T-helper 2 cell treated with Interferon-gamma antibody and Interleukin-4, amounts not matched to agents 5 μg/mL and 100 μg/mL, for 36 hours (primary cell): ENCODE results near the gene LRRC58.
"Not testable (repeated sequence)": the region's sequence is repeated elsewhere in the genome, so short reads cannot be mapped to it uniquely, and the experiment has no call there.

Source experiments
- DNase-seq: peaks from one replicate; pipeline ENCODE4 v3.0.0; 2021; ENCODE audit warnings: low spot score
- H3K27ac Mint-ChIP-seq: one replicate; pipeline ENCODE4 v1.8.0; 2021; ENCODE audit warnings: mild to moderate bottlenecking, mixed read lengths
- H3K27me3 Mint-ChIP-seq: one replicate; pipeline ENCODE4 v1.8.0; 2021; ENCODE audit warnings: low read depth, mixed read lengths
- H3K36me3 Mint-ChIP-seq: one replicate; pipeline ENCODE4 v1.8.0; 2021; ENCODE audit warnings: low read depth, mixed read lengths
- H3K4me1 Mint-ChIP-seq: one replicate; pipeline ENCODE4 v1.8.0; 2021; ENCODE audit warnings: low read depth, mixed read lengths
- H3K4me3 Mint-ChIP-seq: one replicate; pipeline ENCODE4 v1.8.0; 2022; ENCODE audit warnings: mild to moderate bottlenecking, moderate library complexity, mixed read lengths
- H3K9me3 Mint-ChIP-seq: one replicate; pipeline ENCODE4 v1.8.0; 2021; ENCODE audit warnings: mixed read lengths

LRRC58 gene

DNA sequence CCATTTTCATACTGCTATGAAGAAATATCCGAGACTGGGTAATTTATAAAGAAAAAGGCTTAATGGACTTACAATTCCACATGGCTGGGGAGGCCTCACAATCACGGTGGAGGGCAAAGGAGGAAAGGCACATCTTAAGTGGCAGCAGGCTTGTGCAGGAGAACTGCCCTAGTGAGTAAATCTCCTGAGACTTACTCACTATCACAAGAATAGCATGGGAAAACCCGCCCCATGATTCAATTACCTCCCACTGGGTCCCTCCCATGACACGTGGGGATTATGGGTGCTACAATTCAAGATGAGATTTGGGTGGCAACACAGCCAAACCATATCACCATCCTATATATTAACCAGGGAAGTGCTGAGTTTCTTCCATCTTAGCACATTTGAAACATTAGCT lies 25.4 kb downstream of the LRRC58 start:
- H3K27me3 Mint-ChIP-seq = not testable (repeated sequence)

DNA sequence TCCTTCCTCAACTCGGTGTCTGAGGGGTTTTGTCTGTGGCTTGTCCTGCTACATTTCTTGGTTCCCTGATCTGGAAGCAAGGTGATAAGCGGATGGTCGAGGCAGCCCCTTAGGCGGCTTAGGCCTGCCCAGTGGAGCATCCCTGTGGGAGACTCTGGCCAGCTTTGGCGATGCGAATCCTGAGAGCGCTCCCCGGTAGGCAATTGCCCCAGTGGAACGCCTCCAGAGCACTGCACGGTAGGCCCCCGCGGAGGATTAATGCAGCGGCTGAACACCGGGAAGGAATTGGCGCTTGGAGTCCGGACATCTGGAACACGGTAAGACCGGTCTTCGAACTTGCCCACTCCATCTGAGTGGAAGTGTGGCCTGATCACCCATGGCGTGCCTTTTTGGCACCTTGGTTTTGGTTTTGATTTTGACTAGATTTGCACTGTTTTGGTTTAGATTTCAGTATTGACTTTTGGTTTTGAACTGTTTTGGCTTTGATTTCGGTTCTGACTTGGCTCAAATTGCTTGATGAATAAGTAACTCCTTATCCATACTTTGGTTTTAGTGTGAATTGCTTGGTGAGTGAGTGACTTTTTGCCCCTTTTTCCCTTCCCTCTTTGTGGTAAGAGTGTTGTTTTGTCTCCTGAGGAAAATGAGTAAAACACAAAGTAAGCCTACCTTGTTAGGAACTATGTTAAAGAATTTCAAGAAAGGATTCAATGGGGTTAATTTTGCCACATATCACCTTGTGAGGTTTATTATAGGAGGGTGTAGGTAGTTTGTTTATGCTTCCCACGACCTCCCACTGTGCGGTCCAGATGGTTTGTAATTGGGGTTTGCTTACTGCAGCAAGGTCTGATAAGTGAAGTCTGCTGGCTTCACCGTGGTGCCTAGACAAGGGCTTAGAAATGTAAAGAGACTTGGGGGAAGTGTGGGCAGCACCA lies 37.0 kb downstream of the LRRC58 start:
- Mint-ChIP-seq H3K4me3 (no peak overlapping the region), H3K9me3 (peaks cover 17% of the 10 kb centered on the region), H3K36me3 (peaks cover 7% of the 10 kb centered on the region), H3K27ac (no peak overlapping the region), H3K27me3 (peaks cover 3% of the 10 kb centered on the region), H3K4me1 (peaks cover 3% of the 10 kb centered on the region)
- DNase-seq = no peak

More for the DNA sequence above, 25.4 kb downstream of the LRRC58 start:
- H3K27ac Mint-ChIP-seq, DNase-seq, H3K4me1 Mint-ChIP-seq, H3K4me3 Mint-ChIP-seq, H3K9me3 Mint-ChIP-seq: not testable (repeated sequence)
- H3K36me3 Mint-ChIP-seq = peaks cover 30% of the 10 kb centered on the region

DNA sequence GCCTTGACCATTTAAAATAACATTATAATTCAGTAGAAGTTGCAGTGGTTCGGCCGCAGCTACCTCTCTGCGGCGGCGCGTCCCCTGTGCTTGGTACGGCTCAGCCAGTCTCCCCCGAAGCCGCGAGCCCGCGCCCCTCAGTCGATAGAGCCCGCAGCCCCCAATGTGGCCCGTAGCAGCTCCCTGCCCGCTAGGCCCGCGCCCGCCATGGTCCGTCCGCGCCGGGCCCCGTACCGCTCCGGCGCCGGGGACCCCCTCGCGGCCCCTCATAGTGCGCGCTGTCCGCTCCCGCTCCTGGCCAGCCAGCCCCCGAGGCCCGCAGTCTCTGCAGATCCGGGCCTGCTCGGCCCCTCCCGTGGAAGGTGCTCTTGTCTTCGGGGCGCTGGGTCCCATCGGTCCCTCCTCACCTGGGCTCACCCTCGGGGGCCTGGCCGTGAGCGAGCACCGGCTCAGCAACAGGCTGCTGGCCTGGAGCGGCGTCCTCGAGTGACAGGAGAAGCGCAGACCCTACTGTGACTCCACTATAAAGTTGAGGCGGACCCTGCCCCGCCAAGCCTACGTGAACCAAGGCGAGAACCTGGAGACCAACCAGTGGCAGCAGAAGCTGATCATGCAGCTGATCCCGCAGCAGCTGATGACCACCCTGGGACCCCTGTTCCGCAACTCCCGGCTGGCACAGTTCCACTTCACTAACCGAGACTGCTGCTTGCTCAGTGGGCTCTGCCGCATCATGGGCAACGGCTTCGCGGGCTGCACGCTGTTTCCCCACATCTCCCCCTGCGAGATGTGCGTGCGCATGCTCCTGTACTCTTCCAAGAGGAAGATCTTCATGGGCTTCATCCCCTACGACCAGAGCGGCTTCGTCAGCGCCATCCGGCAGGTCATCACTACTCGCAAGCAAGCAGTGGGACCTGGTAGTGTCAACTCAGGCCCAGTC lies 42.4 kb downstream of the LRRC58 start:
- Mint-ChIP-seq H3K4me3 (no peak overlapping the region), H3K36me3 (no peaks in the 10 kb centered on the region), H3K27me3 (peaks cover 6% of the 10 kb centered on the region), H3K4me1 (no peaks in the 10 kb centered on the region), H3K27ac (no peak overlapping the region), H3K9me3 (no peaks in the 10 kb centered on the region)
- DNase-seq = no peak

DNA sequence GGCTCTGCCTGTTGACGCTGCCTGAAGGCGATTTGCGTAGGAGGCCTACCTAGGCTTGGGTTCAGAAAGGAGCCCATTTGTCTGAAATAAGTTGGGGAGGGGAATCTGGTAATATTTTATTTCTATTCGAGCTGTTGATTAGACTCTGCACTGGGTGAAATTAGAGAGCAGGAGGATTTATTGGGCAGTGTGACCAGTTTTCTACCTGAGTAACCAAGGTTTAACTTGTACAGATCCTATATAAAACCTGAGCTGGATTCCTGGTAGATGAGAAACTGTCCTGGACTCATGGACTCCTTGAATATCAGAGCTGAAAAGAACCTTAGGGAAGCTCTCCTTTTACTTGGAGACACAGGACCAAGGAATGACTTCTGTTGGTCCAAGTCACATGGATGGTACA lies 44.5 kb downstream of the LRRC58 start:
- Mint-ChIP-seq H3K4me3 (no peak overlapping the region), H3K27ac (no peak overlapping the region), H3K36me3 (no peaks in the 10 kb centered on the region), H3K4me1 (no peaks in the 10 kb centered on the region), H3K27me3 (peaks cover 3% of the 10 kb centered on the region), H3K9me3 (no peaks in the 10 kb centered on the region)
- no peak for DNase-seq

DNA sequence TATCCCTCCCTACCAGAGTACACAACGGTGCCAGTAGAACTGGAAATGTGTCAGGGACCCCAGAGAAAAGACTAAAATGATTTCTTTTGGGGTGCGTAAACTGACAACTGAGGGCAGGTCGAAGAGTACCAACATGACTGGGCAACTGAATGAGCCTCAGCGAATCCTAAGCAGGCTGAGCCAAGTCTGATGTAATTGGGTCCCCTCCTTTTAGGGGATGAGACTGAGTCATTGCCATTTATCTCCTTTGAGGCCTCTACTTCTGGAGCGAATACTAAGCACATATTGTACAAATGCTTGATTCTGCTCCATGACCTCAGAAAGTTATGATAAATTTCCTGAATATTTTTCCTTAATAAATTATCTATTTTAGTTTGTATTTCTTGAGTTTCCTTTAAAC lies 46.8 kb downstream of the LRRC58 start:
- Mint-ChIP-seq H3K36me3 (no peaks in the 10 kb centered on the region), H3K9me3 (no peaks in the 10 kb centered on the region), H3K27ac (no peak overlapping the region), H3K4me3 (no peak overlapping the region), H3K4me1 (no peaks in the 10 kb centered on the region), H3K27me3 (peaks cover 5% of the 10 kb centered on the region)
- no peak for DNase-seq

DNA sequence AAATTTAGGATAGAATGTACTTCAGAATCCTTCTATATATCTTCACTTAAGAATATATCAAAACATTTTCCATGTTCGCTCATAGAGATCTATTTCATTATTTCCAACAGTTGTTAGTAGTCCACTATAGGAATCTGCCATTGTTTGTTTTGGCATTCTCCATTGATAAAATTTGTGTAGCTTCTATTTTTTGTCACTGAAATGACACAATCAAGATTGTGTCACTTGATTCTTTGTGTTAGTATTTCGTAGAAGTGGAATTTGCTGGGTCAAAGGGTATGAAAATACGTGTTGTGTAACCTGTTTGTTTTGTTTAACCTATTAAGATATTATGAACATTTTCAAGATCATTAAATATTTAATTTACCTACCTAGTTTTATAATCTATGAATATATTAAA lies 48.2 kb downstream of the LRRC58 start:
- Mint-ChIP-seq H3K36me3 (no peaks in the 10 kb centered on the region), H3K27me3 (peaks cover 7% of the 10 kb centered on the region), H3K4me3 (no peak overlapping the region), H3K4me1 (no peaks in the 10 kb centered on the region), H3K9me3 (no peaks in the 10 kb centered on the region), H3K27ac (no peak overlapping the region)
- no peak for DNase-seq

DNA sequence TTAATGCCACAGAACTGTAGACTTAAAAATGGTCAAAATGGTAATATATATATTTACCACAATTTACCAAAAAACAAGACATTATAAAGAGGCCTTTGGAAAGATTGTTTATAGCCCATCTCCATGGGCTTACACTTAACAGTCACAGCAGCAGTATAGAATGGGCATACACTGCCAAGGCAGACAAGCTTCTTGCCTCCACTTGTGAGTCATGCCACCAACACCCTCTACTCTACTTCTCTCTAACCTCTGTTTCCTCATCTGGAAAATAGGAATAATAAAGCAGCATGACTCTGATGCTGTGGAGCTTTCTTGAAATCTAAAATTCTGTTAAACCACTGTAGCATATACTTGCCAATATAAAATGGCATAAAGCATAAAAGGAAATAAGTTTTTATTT lies 49.8 kb downstream of the LRRC58 start:
- no peak for DNase-seq
- Mint-ChIP-seq H3K27ac (no peak overlapping the region), H3K9me3 (no peaks in the 10 kb centered on the region), H3K27me3 (peaks cover 7% of the 10 kb centered on the region), H3K4me3 (no peak overlapping the region), H3K4me1 (no peaks in the 10 kb centered on the region), H3K36me3 (no peaks in the 10 kb centered on the region)

DNA sequence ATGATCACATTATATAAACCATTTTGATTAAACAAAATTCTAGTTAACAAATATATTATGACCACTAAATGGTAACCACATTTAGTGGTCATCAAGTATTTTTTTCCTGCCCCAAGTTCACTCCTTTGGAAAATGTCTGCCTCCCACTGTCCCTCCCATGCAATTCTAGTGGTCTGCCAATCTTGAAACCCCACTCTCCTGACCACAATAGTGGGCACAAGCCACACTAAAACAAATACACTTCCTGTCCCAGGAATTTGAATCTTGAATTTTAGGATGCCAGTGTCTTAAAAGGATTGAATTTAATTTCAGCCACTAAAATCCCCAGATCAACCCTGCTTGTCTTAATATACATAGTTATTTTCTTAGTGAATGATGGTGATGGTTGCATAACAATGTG lies 50.2 kb downstream of the LRRC58 start:
- no peaks in the 10 kb centered on the region for H3K4me1 Mint-ChIP-seq
- H3K27me3 Mint-ChIP-seq = peaks cover 7% of the 10 kb centered on the region
- no peak for DNase-seq
- H3K27ac Mint-ChIP-seq = no peak overlapping the region
- H3K4me3 Mint-ChIP-seq = no peak overlapping the region
- H3K36me3 Mint-ChIP-seq = no peaks in the 10 kb centered on the region
- H3K9me3 Mint-ChIP-seq = peaks cover 3% of the 10 kb centered on the region

DNA sequence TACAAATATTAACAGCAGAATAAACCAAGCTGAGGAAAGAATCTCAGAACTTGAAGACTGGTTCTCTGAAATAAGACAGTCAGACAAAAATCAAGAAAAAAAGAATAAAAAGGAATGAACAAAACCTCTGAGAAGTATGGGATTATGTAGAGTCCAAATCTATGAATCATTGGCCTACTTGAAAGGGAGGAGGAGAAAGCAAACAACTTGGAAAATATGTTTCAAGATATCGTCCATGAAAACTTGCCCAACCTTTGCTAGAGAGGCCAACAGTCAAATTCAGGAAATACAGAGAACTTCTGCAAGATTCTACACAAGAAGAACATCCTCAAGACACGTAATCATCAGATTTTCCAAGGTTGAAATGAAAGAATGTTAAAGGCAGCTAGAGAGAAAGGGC lies 57.6 kb downstream of the LRRC58 start:
- H3K27ac Mint-ChIP-seq, H3K4me3 Mint-ChIP-seq, DNase-seq, H3K4me1 Mint-ChIP-seq, H3K36me3 Mint-ChIP-seq: not testable (repeated sequence)
- Mint-ChIP-seq H3K27me3 (peaks cover 12% of the 10 kb centered on the region), H3K9me3 (peaks cover 23% of the 10 kb centered on the region)

DNA sequence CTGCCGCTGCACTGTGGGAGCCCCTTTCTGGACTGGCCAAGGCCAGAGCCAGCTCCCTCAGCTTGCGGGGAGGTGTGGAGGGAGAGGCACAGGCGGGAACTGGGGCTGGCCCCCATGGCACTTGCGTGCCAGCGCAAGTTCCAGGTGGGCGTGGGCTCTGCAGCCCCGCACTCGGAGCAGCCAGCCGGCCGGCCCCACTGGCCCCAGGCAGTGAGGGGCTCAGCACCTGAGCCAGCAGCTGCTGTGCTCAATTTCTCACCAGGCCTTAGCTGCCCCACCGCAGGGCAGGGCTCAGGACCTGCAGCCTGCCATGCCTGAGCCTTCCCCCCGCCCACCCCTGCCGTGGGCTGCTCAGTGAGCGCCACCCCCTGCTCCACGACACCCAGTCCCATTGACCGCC lies 59.5 kb downstream of the LRRC58 start:
- Mint-ChIP-seq H3K9me3 (peaks cover 23% of the 10 kb centered on the region), H3K36me3 (no peaks in the 10 kb centered on the region), H3K27me3 (peaks cover 25% of the 10 kb centered on the region), H3K27ac (no peak overlapping the region), H3K4me1 (no peaks in the 10 kb centered on the region), H3K4me3 (no peak overlapping the region)
- no peak for DNase-seq

DNA sequence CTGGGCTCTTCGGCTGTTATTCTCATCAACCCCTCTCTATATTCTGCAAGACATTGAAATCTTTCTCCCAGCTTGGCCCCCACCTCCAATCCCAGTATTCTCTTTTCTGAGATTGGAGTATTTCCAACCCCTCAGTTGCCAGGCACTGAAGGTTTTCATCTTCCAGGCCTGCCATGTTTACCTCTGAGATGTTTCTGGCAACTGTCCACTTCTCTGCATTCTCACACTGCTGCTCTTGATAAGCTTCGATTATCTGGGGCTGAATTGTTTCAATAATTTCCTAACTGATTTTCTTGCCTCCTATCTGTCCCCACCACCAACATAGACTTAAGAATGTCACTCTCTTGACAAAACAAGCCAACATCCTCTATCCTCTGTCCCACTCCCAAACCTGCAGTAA lies 62.7 kb downstream of the LRRC58 start:
- peaks cover under 1% of the 10 kb centered on the region for H3K9me3 Mint-ChIP-seq
- H3K27ac Mint-ChIP-seq = no peak overlapping the region
- H3K27me3 Mint-ChIP-seq = peaks cover 53% of the 10 kb centered on the region
- no peaks in the 10 kb centered on the region for H3K36me3 Mint-ChIP-seq
- H3K4me3 Mint-ChIP-seq = no peak overlapping the region
- no peak for DNase-seq
- no peaks in the 10 kb centered on the region for H3K4me1 Mint-ChIP-seq

DNA sequence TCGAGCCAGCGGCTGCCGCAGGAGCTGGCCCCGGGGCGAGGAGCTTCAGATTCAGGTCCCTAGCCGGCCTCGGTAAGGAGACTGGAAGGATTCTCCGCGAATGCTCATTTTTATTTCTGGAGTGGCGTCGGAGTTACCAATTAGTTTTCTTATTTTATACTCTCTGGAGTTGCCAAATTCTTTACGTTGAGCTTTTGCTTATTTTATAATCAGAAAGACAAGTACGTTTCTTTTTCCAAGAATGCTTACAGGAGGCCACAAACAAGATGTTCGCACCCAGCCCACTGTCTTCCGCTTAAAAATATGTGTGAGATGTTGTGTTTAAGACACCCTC lies 63.7 kb downstream of the LRRC58 start:
- H3K36me3 Mint-ChIP-seq = no peaks in the 10 kb centered on the region
- DNase-seq = no peak
- H3K27ac Mint-ChIP-seq = no peak overlapping the region
- no peaks in the 10 kb centered on the region for H3K9me3 Mint-ChIP-seq
- H3K4me1 Mint-ChIP-seq = no peaks in the 10 kb centered on the region
- H3K27me3 Mint-ChIP-seq = peaks cover 60% of the 10 kb centered on the region
- H3K4me3 Mint-ChIP-seq = no peak overlapping the region

DNA sequence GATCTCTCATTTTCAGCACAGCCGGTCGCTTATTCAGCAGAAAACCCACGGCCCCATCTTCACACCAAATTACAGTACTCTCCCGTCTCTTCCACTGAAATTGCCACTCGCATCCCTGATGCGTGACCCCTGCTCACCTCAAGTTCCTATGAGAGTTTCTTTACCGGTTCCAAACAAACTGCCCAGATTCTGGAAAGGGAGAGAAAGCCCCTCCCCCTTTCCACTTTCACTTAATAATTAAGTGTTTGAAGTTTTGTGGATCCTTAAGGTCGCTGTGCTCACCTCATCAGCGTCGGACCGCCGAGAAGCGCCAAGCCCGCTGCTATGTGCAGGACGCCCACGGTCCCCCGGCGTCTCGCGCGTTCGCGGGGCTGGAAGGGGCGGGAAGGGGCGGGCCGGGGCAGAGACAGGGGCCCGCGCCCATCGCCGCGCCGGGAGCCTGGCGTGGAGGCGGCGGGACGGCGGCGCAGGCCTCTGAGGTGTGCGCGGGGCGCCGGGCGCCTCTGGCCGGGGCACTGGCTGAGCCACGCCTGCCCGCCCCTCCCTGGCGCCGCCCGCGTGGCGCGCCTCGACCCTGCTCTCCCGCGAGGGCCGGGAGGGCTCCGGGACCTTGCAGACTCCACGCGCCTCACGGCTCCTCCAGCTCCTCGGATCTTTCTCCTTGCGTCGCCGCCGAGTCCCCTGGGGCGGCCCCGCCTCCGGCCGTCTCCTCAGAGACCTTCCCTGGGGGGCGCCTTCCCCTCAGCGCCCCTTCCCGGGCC lies 64.2 kb downstream of the LRRC58 start, which contains the start of gene GPR156:
Gene GPR156 (minus strand): TSS at position 476 of the 761 bp plus-strand sequence. CDS start 41,124 bp downstream, outside the sequence.
- peaks cover 61% of the 10 kb centered on the region for H3K27me3 Mint-ChIP-seq
- H3K9me3 Mint-ChIP-seq = no peaks in the 10 kb centered on the region
- H3K36me3 Mint-ChIP-seq = no peaks in the 10 kb centered on the region
- no peak within 1 kb of the TSS for H3K27ac Mint-ChIP-seq
- H3K4me3 Mint-ChIP-seq = no peak within 1 kb of the TSS
- H3K4me1 Mint-ChIP-seq = no peaks in the 10 kb centered on the region
- no peak for DNase-seq
